Skeletal muscle satellite cell (primary cell): ENCODE results near the gene OR5B21.

Source experiments
- H3K27me3 ChIP-seq: 2 replicates; pipeline ENCODE4 v1.7.0; 2013; ENCODE audit warnings: low read length; ENCODE audit not compliant: control insufficient read depth, insufficient read depth
- H3K36me3 ChIP-seq: 2 replicates; pipeline ENCODE4 v1.7.0; 2013; ENCODE audit warnings: mild to moderate bottlenecking, control low read depth, low read length; ENCODE audit not compliant: insufficient read depth
- H3K4me1 ChIP-seq: 2 replicates; pipeline ENCODE4 v1.7.0; 2013; ENCODE audit warnings: low read length; ENCODE audit not compliant: control insufficient read depth, insufficient read depth
- H3K4me2 ChIP-seq: 2 replicates; pipeline ENCODE4 v1.7.0; 2013; ENCODE audit warnings: mild to moderate bottlenecking, low read length
- H3K4me3 ChIP-seq: 2 replicates; pipeline ENCODE4 v1.7.0; 2013; ENCODE audit warnings: low read length
- H3K9ac ChIP-seq: 2 replicates; pipeline ENCODE4 v1.7.0; 2013; ENCODE audit warnings: mild to moderate bottlenecking, low read depth, low read length, moderate library complexity
- H3K9me3 ChIP-seq: replicated peaks from 2 replicates; pipeline ENCODE4 v1.7.0; 2013; ENCODE audit warnings: mild to moderate bottlenecking, control low read depth, low read length

OR5B21 gene

GRCh38 chr11:58509748-58510147, 1.8 kb upstream of the OR5B21 start:
- no peak overlapping the region for H3K9ac ChIP-seq
- no peaks in the 10 kb centered on the region for H3K4me1 ChIP-seq
- no peaks in the 10 kb centered on the region for H3K36me3 ChIP-seq
- no peaks in the 10 kb centered on the region for H3K9me3 ChIP-seq
- no peak overlapping the region for H3K4me3 ChIP-seq
- no peak overlapping the region for H3K4me2 ChIP-seq
- H3K27me3 ChIP-seq, result no peaks in the 10 kb centered on the region

DNA sequence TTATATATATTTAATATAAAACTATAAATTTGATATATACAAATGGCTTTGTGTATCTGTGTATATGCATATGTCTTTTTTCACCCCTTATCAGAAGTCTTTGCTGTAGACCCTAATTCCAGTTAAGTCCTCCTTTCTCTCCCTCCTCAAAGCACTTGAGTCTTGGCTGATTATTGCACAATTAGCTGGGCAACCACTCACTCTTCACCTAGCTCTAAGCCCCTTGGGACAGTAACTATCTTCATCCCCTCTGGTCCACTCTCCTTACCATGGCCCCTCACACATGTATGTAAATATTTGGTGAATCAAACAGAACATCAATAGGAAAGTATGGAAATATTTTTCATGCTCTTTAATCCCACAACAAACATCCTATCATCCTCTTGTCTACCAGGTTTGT, 909 bp upstream of the OR5B21 start:
- Histone ChIP-seq H3K9me3 (no peaks in the 10 kb centered on the region), H3K27me3 (no peaks in the 10 kb centered on the region), H3K4me3 (no peak overlapping the region), H3K9ac (no peak overlapping the region), H3K4me1 (no peaks in the 10 kb centered on the region), H3K36me3 (no peaks in the 10 kb centered on the region), H3K4me2 (no peak overlapping the region)

DNA sequence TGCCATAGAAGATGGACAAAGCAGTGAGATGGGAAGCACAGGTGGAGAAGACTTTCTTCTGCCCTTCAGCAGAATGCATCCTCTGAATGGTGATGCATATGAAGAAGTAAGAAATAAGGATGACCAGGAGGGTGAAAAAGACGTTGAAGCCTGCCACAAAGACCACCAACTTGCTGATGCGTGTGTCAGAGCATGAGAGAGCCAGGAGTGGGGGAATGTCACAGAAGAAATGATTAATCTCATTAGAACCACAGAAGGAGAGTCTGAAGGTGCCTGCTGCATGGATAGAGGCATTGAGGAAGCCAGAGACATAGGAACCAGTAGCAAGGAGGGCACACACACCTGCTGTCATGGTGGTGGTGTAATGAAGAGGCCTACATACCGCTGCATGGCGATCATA, 550 bp downstream of the OR5B21 start:
- Histone ChIP-seq H3K4me1 (no peaks in the 10 kb centered on the region), H3K4me3 (no peak overlapping the region), H3K4me2 (no peak overlapping the region), H3K27me3 (no peaks in the 10 kb centered on the region), H3K9me3 (no peaks in the 10 kb centered on the region), H3K9ac (no peak overlapping the region), H3K36me3 (no peaks in the 10 kb centered on the region)

- H3K4me2 ChIP-seq, result no peak overlapping the region
Measured at GRCh38 chr11:58506935-58507334, 970 bp downstream of the OR5B21 start.

GRCh38 chr11:58505849-58506248, 2.1 kb downstream of the OR5B21 start:
- H3K4me3 ChIP-seq, result no peak overlapping the region
- no peak overlapping the region for H3K4me2 ChIP-seq
- H3K4me1 ChIP-seq, result no peaks in the 10 kb centered on the region
- no peaks in the 10 kb centered on the region for H3K9me3 ChIP-seq
- H3K36me3 ChIP-seq, result no peaks in the 10 kb centered on the region
- H3K27me3 ChIP-seq, result no peaks in the 10 kb centered on the region
- no peak overlapping the region for H3K9ac ChIP-seq

More at GRCh38 chr11:58506935-58507334, 970 bp downstream of the OR5B21 start:
- Histone ChIP-seq H3K27me3 (no peaks in the 10 kb centered on the region), H3K4me1 (no peaks in the 10 kb centered on the region), H3K36me3 (no peaks in the 10 kb centered on the region), H3K4me3 (no peak overlapping the region), H3K9me3 (no peaks in the 10 kb centered on the region), H3K9ac (no peak overlapping the region)

- Histone ChIP-seq H3K4me1 (no peaks in the 10 kb centered on the region), H3K27me3 (no peaks in the 10 kb centered on the region), H3K9ac (no peak overlapping the region), H3K9me3 (no peaks in the 10 kb centered on the region), H3K4me2 (no peak overlapping the region), H3K36me3 (no peaks in the 10 kb centered on the region), H3K4me3 (no peak overlapping the region)
Measured at GRCh38 chr11:58504232-58504631, 3.7 kb downstream of the OR5B21 start.

- no peak overlapping the region for H3K4me2 ChIP-seq
- no peaks in the 10 kb centered on the region for H3K36me3 ChIP-seq
- H3K4me3 ChIP-seq, result no peak overlapping the region
- H3K9me3 ChIP-seq, result no peaks in the 10 kb centered on the region
- H3K9ac ChIP-seq, result no peak overlapping the region
- H3K27me3 ChIP-seq, result no peaks in the 10 kb centered on the region
- H3K4me1 ChIP-seq, result no peaks in the 10 kb centered on the region
Measured at GRCh38 chr11:58503361-58503856, 4.5 kb downstream of the OR5B21 start.

DNA sequence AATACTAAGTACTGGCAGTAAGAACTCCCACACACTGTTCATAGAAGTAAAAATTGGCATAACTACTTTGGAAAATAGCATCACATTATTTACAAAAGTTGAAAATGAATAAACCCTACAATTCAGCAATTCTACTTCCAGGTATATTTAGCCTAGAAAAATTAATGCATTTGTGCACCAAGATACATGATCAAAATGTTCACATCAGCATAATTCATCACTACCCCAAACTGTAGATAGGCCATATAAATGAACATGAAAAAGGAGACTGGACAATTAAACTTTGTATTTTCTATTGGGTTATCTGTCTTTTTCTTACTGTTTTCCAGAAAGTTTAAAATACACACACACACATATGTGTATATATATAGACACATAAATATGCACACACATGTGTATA, 5.9 kb downstream of the OR5B21 start:
- Histone ChIP-seq H3K4me1 (no peaks in the 10 kb centered on the region), H3K9ac (no peak overlapping the region), H3K4me3 (no peak overlapping the region), H3K36me3 (no peaks in the 10 kb centered on the region), H3K9me3 (no peaks in the 10 kb centered on the region), H3K4me2 (no peak overlapping the region), H3K27me3 (no peaks in the 10 kb centered on the region)

- Histone ChIP-seq H3K9me3 (no peaks in the 10 kb centered on the region), H3K9ac (no peak overlapping the region), H3K4me2 (no peak overlapping the region), H3K4me3 (no peak overlapping the region), H3K36me3 (no peaks in the 10 kb centered on the region), H3K4me1 (peaks cover 11% of the 10 kb centered on the region), H3K27me3 (no peaks in the 10 kb centered on the region)
Measured at GRCh38 chr11:58498464-58498863, 9.4 kb downstream of the OR5B21 start.

GRCh38 chr11:58497951-58498350, 10.0 kb downstream of the OR5B21 start:
- no peak overlapping the region for H3K4me3 ChIP-seq
- no peak overlapping the region for H3K4me2 ChIP-seq
- H3K9ac ChIP-seq, result no peak overlapping the region
- H3K27me3 ChIP-seq, result no peaks in the 10 kb centered on the region
- H3K36me3 ChIP-seq, result no peaks in the 10 kb centered on the region
- H3K9me3 ChIP-seq, result no peaks in the 10 kb centered on the region
- H3K4me1 ChIP-seq, result peaks cover 13% of the 10 kb centered on the region

DNA sequence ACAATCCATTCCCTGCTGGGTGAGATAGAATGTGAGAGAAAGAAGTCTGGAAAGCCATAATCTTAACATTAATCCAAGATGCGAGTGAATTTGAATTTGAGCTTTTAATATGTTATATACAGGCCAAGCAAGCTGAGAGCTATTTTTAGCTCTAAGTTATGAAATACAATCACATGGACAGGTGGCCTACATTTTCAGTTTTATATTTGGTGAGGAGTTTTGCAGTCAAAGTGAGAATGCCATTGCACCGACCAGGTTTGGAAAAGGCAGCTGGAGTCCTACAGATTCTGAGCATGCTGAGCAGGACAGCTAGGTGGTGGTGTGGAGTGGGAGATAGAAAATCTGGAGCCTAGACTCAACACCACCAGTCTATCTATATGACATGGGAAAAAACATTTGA, 12.0 kb downstream of the OR5B21 start:
- Histone ChIP-seq H3K4me3 (no peak overlapping the region), H3K9ac (no peak overlapping the region)

DNA sequence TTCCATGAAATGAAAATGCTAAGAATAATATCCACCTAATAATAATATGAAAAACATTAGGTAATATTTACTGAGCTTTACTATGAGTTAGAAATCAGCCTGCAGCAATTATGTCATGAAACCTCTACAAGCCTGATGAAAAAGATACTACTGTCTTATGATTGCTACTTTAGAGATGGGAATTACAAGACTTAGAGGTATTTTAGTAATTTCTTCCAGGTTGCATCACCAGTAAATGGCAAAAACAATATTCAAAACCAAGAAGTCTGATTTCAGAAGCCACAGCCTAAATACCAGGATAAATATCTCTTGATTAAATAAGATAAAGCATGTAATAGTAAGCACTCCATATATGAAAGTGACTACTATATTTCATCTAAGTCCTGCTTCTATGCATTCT, 13.8 kb downstream of the OR5B21 start:
- H3K9ac ChIP-seq, result no peak overlapping the region
- H3K36me3 ChIP-seq, result no peaks in the 10 kb centered on the region
- peak overlapping the region; percentile 50 for H3K4me2 ChIP-seq
- peaks cover 13% of the 10 kb centered on the region for H3K4me1 ChIP-seq
- no peaks in the 10 kb centered on the region for H3K9me3 ChIP-seq
- H3K4me3 ChIP-seq, result no peak overlapping the region
- no peaks in the 10 kb centered on the region for H3K27me3 ChIP-seq

More for the DNA sequence above, 12.0 kb downstream of the OR5B21 start:
- no peaks in the 10 kb centered on the region for H3K27me3 ChIP-seq
- no peaks in the 10 kb centered on the region for H3K9me3 ChIP-seq
- H3K4me1 ChIP-seq, result peaks cover 13% of the 10 kb centered on the region
- no peaks in the 10 kb centered on the region for H3K36me3 ChIP-seq
- H3K4me2 ChIP-seq, result no peak overlapping the region
